GM18519 (cell line): ENCODE results near the gene SHMT1.
"Not testable (repeated sequence)": the region's sequence is repeated elsewhere in the genome, so short reads cannot be mapped to it uniquely, and the experiment has no call there.

ENCODE experiments used
- ATAC-seq: cut with Tn5 transposase; IDR thresholded peaks from one replicate; pipeline ENCODE4 v1.9.1; 2021; ENCODE audit warnings: mild to moderate bottlenecking, moderate library complexity; ENCODE audit not compliant: unreplicated experiment, low FRiP score

SHMT1 gene

DNA sequence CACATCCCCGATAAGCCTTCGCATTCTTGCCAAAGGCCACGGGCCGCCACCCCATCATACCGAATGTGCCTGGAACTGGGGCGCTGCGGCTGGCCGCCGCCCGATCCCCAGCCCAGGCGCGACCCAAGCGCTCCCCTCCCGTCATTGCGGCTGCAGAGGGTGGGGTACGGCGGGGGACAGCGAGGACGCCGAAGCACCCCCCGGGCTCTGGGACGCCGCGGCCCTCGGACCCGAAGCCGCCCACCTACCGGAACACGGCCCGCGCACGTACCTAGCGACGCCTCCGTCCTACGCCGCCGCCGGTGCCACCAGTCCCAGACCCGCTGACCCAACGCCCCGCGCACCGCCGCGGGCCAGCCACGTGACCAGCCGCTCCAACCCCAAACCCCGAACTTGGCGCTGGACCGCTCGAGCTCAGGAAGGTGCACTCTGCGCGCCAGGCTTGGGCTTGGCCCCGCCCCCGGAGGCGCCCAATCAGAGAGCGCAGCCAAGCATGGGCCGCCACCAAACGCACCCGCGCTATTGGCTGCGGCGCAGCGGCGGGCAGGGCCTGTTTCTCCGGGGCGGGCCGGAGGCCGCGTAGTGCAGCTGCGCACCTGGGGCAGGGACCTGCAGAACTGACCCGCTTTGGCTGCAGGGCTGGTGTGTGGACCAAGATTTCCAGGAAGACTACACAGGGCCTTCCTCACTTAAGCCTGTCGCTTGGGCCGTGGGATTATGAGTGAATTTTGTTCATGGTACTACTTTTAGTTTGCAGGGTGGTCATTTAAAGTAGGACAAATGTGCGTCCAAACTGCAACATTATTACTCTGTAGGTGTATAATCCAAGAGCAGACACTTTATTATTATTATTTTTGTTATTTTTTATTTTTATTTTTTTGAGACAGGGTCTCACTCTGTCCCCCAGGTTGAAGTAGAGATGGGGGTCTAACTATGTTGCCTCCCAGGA is at the start of gene SHMT1:
SHMT1 (minus strand) TSS at position 450 of the 949 bp plus-strand sequence. CDS start 7,569 bp downstream, outside the sequence.
- peak; percentile 95 for ATAC-seq

- ATAC-seq = peak; percentile 70
Observed at GRCh38 chr17:18412001-18412538, 48.7 kb upstream of the SHMT1 start.

DNA sequence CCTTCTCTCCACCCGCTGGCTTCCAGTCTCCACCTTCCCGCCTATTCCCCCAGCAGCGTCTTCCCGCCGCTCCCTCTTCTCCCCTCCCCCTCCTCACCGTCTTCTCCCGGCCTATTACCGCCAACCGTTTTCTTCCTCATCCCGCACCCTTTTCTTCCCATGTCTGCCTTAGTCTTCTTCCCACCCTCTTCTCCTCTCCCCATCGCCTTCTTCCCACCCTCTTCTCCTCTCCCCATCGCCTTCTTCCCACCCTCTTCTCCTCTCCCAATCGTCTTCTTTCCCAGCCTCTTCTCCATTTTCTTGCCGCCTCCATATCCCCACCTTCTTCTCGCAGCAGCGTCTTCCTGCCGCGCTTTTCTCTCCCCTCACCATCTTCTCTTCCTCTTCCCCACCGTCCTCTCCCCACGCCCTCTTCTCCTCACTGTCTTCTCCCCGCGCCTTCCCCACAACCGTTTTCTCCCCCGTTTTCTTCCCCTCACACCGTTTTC is 48.1 kb upstream of the SHMT1 start:
- ATAC-seq = not testable (repeated sequence)

- ATAC-seq = not testable (repeated sequence)
Observed at GRCh38 chr17:18410736-18411135, 47.4 kb upstream of the SHMT1 start.

DNA sequence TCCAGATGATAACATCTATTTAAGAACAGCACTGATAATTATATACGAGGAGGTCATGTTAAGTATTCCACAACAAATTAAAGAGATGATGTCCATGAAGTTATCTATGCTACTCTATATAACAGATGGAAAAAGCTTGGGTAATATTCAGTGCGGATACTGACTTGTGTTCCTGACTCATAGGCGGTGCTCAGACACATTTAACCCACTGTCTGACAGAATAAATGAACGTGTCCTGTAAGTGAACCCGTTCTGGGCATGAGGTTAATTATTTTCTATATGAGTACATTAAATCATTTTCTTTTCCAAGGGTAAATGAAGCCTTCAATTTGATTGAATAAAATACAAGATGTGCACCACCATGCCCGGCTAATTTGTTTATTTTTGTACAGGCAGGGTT is 46.0 kb upstream of the SHMT1 start:
- not testable (repeated sequence) for ATAC-seq

GRCh38 chr17:18408906-18409305 is 45.6 kb upstream of the SHMT1 start:
- ATAC-seq = not testable (repeated sequence)

- ATAC-seq = peak; percentile 62
Observed at GRCh38 chr17:18403604-18404003, 40.3 kb upstream of the SHMT1 start.

- ATAC-seq = not testable (repeated sequence)
Observed at GRCh38 chr17:18403166-18403565, 39.8 kb upstream of the SHMT1 start.

GRCh38 chr17:18401872-18402590 is 38.7 kb upstream of the SHMT1 start:
- ATAC-seq = not testable (repeated sequence)

DNA sequence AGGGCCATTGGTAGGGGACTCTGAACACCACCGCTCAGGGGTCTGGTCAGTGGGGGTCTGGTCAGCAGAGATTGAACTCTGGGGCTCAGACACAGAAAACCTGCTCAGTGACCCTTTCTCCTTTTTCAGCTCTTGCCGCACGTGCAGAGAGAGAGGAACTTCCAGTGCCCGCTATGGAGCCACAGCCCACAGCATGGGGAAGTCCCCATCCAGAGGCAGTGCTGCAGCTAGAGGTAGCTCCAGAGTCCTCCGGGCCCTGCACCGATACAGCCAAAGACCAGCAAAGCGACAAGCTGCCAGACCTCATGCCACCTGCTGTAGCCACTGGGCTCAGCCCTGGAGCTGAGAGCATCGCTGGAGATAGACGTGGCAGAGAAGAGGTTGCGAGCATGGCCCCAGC is 25.4 kb upstream of the SHMT1 start:
- not testable (repeated sequence) for ATAC-seq

GRCh38 chr17:18388266-18388665 is 24.9 kb upstream of the SHMT1 start:
- ATAC-seq = not testable (repeated sequence)

DNA sequence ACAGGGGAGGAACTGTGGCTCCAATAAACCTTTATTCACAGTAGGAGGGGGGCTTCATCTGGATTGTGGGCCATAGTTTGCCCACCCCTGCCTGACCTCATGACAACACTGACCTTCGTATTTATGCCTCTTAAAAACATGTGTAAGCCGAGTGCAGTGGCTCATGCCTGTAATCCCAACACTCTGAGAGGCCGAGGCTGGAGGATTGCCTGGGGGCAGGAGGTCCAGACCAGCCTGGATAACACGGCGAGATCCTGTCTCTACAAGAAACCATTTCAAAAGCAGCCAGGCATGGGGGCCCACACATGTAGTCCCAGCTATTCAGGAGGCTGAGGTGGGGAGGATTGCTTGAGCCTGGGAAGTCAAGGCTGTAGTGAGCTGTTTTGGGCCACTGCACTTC is 24.2 kb upstream of the SHMT1 start:
- ATAC-seq = not testable (repeated sequence)

DNA sequence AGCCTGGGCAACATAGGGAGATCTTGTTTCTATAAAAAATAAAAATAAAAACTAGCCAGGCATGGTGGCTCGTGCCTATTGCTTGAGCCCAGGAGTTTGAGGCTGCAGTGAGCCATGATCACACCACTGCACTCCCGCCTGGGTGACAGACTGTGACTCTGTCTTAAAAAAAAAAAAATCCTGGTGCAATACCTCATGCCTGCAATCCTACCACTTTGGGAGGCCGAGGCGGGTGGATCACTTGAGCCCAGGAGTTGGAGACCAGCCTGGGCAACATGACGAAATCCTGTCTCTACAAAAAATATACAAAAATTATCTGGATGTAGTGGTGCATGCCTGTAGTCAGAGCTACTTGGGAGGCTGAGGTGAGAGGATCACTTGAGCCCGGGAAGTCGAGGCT is 20.9 kb upstream of the SHMT1 start:
- not testable (repeated sequence) for ATAC-seq

- ATAC-seq = not testable (repeated sequence)
Observed at GRCh38 chr17:18383079-18383481, 19.7 kb upstream of the SHMT1 start.

DNA sequence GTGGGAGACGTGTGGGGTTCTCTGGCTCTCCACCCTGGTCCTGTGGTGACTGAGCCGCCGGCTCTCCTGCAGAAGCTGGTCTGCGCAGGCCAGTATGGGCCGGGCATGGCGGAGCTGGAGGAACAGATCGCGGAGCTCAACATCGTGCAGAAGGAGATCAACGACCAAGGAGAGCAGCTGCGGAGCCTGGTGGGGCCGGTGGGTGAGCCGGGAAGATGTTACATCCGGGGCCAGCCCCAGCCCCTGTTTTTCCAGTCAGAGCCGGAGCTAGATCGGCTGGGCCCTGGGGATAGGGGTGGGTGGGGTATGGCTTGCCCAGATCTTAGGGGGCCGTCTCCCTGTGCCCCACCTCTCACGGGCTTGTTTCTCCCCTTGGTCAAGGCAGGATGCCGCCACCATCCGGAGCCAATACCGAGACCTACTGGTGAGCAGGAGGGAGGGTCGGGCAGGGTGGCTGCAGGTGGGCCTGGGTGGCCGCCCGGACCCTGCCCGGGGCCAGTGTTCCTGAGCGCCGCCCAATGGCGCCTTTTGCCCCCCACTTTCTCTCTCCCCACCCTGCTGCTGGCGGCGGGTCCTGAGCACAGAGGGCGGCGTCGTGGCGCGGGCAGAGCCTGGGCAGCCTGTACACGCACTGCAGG is 19.2 kb upstream of the SHMT1 start:
- ATAC-seq = no peak

DNA sequence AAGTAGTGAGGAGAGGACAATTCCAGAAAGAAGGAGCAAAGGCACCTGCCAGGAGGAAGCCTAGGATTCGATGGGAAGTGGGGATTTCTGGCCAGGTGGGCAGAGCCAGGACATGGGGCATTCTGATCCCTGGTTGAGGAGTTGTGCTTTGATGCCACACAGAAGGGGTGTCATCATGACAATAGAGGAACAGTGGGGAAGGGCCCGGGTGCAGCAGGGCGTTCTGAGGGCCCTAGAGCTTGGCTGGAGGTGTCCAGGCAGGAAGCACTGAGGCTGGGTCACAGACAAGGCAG is 18.5 kb upstream of the SHMT1 start:
- no peak for ATAC-seq

DNA sequence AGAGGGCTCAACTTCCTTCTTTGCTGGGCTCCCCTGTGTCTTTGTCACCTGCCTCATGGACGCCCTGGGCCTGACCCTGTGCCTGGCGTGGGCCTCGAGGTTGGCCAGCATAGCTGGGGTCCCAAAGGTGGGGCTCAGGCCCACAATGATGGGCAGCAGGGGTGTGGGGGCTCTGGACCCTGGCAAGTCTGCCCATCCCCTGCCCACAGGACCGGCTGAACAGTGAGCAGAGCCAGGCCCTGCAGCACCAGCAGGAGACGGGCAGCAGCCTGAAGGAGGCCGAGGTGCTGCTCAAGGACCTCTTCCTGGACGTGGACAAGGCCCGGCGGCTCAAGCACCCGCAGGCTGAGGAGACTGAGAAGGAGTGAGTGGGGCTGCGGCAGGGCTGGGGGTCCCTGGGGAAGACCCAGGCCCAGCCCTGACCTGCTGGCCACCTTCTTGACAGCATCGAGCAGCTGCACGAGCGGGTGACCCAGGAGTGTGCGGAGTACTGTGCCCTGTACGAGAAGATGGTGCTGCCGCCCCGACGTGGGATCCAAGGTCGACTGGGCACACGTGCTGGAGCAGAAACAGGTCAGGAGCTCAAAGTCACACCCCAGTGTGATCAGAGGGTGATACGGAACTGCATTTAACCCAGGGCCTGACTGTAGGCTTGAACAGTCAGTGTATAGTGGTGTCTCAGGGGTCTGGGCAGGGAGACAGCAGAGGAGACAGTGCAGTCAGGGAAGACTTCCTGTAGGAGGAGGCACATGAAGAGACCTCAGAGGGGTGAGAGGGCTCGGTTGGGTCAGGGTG is 18.0 kb upstream of the SHMT1 start:
- ATAC-seq = no peak

- no peak for ATAC-seq
Observed at GRCh38 chr17:18380471-18381157, 17.3 kb upstream of the SHMT1 start.
